GM21717 (cell line): Measurements from ENCODE around the gene PCF11.
"Not testable (repeated sequence)": the region's sequence is repeated elsewhere in the genome, so short reads cannot be mapped to it uniquely, and the experiment has no call there.

Source experiments
- ATAC-seq: cut with Tn5 transposase; IDR thresholded peaks from one replicate; pipeline ENCODE4 v1.9.1; 2021; ENCODE audit warnings: mild to moderate bottlenecking, moderate library complexity; ENCODE audit not compliant: unreplicated experiment

The PCF11 gene, protein sequence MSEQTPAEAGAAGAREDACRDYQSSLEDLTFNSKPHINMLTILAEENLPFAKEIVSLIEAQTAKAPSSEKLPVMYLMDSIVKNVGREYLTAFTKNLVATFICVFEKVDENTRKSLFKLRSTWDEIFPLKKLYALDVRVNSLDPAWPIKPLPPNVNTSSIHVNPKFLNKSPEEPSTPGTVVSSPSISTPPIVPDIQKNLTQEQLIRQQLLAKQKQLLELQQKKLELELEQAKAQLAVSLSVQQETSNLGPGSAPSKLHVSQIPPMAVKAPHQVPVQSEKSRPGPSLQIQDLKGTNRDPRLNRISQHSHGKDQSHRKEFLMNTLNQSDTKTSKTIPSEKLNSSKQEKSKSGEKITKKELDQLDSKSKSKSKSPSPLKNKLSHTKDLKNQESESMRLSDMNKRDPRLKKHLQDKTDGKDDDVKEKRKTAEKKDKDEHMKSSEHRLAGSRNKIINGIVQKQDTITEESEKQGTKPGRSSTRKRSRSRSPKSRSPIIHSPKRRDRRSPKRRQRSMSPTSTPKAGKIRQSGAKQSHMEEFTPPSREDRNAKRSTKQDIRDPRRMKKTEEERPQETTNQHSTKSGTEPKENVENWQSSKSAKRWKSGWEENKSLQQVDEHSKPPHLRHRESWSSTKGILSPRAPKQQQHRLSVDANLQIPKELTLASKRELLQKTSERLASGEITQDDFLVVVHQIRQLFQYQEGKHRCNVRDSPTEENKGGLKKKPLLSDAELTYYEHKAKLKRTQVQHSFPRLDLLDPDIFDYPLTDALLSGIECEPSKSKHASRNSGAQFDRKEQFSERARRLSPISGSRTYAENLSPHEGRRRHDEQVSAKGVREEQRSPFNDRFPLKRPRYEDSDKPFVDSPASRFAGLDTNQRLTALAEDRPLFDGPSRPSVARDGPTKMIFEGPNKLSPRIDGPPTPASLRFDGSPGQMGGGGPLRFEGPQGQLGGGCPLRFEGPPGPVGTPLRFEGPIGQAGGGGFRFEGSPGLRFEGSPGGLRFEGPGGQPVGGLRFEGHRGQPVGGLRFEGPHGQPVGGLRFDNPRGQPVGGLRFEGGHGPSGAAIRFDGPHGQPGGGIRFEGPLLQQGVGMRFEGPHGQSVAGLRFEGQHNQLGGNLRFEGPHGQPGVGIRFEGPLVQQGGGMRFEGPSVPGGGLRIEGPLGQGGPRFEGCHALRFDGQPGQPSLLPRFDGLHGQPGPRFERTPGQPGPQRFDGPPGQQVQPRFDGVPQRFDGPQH (N-terminal part only)

DNA sequence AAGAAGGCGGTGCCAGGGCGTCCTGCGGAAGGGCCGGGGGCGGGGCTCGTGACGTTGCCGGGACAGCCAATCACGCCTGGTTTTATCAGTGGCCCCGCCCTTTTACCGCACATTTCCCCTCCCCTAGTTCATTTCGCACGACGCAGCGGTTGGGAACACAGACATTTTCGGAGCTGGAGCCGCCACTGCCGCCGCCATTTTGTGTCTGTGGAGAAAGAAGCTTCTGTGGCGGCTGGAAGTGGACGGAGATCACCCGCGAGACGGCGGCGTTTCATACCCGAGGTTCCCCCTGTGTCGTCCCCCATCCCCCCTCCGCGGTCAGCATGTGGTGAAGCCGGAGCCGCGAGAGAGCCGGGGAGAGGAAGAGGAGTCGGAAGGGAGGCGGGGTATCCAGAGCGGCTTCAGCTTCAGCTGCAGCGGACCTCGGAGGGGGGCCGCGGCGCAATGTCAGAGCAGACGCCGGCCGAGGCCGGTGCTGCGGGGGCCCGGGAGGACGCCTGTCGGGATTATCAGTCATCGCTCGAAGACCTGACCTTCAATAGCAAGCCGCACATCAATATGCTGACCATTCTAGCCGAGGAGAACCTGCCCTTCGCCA is at the start of gene PCF11:
TSS of gene PCF11 (plus strand) at position 136 of the 598 bp plus-strand sequence. CDS start at position 445, 309 bp downstream.
- peak; percentile 5 for ATAC-seq

DNA sequence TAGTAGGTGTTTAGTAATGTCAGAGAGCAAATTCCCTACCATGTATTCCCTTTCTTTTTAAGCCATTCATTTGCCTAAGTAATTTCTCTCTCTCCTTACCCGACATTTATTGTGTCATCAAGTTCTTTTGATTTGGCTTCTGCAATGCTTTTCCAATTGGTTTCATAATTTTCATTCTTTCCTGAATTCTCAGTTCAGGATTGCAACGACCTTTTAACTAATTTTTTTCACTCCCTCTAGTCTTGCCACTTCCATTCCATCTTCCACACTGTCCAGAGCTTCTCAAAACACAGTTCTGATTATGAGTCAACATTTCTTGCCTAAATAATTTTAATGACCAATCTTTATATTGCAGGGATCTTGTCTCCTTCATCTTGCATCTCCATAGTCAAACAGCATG is 44.0 kb upstream of the PCF11 start:
- no peak for ATAC-seq

DNA sequence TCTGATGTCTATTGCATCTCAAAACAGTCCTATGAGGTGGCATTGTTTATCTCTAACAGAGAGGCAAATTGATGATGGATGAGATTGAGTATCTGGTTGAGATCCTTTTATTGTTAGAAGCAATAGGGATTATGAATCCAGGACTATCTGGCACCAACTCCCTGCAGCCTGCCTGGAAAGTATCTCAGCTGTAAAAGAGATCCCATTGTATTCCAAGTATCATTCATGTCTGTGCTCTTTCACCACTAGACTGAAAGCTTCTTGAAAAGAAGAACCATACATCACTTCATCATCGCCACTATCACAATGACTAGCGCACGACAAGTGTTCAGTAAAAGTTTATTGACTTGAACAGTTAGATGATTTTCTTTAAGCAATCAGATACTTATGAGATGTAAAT is 41.9 kb upstream of the PCF11 start:
- ATAC-seq: no peak

DNA sequence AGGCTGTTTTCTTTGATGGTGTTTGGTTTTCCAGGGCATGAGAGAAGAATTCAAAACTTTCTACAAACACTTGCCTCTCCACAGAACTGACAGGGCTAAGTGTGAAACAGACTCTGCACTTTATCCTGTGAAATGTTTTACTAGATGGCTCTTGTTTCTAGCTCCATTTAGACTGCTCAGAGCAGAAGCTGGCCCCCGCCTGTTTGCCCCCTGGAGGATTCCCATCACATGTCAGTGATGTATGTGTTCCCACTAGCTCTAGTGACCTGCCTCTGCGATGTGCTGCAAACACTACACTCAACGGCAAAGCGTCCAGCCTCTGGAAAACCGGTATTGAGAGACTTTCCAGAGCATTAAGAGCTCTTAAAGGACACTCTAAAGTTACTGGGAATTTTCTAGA is 41.4 kb upstream of the PCF11 start:
- ATAC-seq: no peak

GRCh38 chr11:83116015-83116641 is 40.8 kb upstream of the PCF11 start:
- no peak for ATAC-seq

DNA sequence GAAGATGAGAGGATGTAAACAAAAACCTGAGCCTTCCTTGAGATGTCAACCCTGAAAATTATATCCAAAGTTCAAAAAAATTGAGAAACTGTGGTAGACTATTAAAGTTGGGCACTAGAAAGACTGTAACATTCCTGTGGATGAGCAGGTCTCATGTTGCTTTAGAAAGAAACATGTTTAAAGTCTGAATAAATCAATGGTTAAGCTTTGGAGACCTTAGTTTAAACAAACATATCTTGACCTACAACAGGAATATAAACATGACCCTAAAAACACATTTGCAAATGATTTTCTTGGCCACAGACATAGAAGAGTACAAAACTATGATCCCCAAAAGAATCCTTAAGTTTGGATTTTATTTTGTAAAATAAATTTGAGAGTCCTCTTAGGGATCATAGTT is 38.1 kb upstream of the PCF11 start:
- ATAC-seq: no peak

DNA sequence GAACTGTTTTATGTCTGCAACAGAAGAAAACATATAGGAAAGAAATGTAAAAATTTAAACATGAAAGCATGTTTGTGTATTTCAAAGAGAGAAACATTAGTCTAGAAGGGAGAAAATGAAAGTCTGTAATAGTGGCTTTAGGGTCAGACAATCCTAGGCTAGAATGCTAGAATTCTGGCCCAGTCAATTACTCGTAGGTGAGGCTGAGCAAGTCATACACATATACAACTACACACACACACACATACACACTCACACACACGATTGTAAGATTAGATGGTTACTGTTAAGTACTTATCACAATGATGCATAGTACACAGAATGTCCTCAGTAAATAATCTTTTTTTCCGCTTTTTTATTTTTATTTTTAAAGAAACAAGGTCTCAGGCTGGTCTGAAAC is 37.7 kb upstream of the PCF11 start:
- ATAC-seq: no peak

DNA sequence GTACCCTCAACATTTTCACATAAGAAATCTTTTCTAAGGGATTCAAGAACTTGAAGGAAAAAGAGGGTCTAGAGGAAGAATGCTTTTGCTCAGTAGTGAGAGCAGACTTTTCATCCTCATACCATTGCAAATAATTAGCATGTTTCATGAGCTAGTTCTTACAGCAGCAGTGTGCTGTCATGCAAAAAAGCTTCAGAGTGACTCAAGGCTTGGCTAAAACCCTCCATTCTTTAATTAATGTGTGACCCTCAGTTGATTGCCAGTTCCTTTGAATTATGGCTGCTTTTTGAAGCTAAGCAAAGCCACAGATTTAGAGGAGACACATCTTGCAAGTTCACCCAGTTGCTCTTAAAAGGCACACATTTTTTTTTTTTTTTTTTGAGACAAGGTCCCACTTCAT is 36.6 kb upstream of the PCF11 start:
- ATAC-seq: no peak

GRCh38 chr11:83122050-83122449 is 34.9 kb upstream of the PCF11 start:
- no peak for ATAC-seq

GRCh38 chr11:83122766-83123165 is 34.2 kb upstream of the PCF11 start:
- no peak for ATAC-seq

DNA sequence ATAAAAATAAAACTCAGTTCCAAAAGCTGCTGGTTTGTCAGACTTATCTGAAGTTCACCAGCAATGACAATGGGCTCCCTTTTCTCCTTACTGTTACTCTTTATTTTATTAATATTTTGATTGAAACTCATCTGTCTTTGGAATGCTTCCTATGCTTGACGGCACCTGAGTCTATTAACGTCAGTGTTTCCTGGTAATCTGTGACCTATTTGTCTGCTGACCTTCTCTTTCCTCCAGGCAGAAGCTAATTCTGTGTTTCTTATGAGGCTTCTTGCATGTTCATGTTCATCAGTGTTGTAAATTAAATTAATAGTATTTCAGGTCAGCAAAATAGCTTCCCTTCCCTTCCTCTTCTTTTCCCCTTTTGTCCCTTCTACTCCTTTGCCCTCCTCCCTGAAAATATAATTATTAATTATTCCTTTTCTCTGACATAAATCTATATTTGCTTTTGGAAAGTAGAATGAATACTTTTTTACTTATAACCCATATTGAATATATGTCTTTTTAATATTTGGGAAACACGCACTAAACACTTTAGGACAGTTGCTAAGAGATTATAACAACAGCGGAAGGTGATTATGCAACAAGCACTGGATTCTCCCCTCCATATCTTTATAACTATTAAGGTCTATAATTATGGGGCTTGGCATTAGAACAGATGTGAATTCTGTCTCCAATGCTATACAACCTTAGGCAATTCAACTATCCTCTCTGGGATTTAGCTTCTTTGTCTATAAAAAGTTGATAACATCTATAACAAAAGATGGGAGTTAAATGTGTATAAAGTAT is 32.1 kb upstream of the PCF11 start:
- ATAC-seq: no peak

DNA sequence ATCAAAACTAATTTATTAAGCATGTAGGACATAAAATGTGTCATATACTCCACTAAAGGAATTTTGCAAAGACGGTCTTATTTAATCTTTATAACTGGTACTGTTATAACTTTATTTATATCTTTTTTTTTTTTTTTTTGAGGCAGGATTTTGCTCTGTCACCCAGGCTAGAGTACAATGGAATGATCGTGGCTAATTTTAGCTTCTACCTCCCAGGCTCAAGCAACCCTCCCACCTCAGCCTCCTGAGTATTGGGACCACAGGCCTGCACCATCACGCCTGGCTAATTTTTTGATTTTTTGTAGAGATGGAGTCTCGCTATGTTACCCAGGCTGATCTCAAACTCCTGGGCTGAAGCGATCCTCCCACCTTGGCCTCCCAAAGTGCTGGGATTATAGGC is 31.4 kb upstream of the PCF11 start:
- ATAC-seq: no peak

- no peak for ATAC-seq
Observed at GRCh38 chr11:83127310-83127637, 29.7 kb upstream of the PCF11 start.

DNA sequence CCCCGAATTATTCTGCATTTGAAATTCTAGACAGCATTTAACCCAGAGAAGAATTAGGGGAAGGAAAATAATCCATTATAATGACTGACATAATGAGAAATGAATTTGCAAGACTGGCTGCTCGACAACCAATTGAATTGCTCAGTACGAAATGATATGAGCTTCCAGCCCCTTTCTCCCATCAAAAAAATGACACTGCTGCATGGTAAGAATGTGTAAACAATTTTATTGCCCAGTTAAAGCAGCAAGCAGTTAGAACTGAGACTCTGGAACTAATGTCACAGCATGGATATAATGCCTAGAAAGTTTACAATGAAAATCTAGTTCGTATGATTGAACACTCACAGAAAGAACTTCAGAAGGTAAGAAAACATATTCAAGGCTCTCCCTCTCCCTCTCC is 24.7 kb upstream of the PCF11 start:
- ATAC-seq: no peak

GRCh38 chr11:83133266-83133665 is 23.7 kb upstream of the PCF11 start:
- ATAC-seq: not testable (repeated sequence)

- no peak for ATAC-seq
Observed at GRCh38 chr11:83139310-83139709, 17.6 kb upstream of the PCF11 start.

DNA sequence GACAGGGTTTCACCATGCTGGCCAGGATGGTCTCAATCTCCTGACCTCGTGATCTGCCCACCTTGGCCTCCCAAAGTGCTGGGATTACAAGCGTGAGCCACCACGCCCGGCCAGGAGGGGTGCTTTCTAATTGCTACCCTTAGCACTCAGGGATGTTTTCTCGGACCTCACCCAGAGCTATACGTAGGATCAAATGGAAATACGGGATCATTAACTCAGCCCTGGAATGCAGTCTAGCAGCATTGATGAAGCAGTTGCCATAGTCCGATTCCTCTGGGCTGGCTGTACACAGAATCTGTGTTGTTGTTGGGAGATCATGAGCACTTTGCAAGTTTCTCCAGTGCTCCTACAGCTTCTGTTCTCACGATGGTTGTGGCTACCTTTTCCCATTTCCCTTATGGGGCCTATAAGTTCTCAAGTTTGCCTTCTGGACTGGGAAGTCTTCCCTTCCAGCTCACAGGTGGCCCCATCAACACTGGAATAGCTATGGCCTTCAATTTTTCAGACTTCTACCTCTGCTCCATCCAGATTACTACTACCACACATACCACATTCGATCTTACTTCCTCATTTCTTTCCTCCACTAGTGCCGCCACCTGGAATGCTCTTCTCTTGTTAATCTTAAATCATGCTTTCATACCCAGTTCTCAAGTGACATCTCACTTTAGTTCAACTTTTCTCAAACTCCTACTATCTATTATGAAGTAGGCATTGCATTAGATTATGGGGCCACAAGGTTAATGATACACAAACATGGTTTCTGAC is 16.1 kb upstream of the PCF11 start:
- peak; percentile 96 for ATAC-seq

- no peak for ATAC-seq
Observed at GRCh38 chr11:83147895-83148294, 9.0 kb upstream of the PCF11 start.

GRCh38 chr11:83150450-83150849 is 6.5 kb upstream of the PCF11 start:
- no peak for ATAC-seq
